GM21723 (cell line): ENCODE measurements around the gene MICAL2.

Source experiments
- ATAC-seq: cut with Tn5 transposase; IDR thresholded peaks from one replicate; pipeline ENCODE4 v1.9.1; 2021; ENCODE audit warnings: mild to moderate bottlenecking, moderate library complexity; ENCODE audit not compliant: unreplicated experiment

The MICAL2 gene

GRCh38 chr11:12114193-12115033, 4.0 kb downstream of the MICAL2 start:
- no peak for ATAC-seq

DNA sequence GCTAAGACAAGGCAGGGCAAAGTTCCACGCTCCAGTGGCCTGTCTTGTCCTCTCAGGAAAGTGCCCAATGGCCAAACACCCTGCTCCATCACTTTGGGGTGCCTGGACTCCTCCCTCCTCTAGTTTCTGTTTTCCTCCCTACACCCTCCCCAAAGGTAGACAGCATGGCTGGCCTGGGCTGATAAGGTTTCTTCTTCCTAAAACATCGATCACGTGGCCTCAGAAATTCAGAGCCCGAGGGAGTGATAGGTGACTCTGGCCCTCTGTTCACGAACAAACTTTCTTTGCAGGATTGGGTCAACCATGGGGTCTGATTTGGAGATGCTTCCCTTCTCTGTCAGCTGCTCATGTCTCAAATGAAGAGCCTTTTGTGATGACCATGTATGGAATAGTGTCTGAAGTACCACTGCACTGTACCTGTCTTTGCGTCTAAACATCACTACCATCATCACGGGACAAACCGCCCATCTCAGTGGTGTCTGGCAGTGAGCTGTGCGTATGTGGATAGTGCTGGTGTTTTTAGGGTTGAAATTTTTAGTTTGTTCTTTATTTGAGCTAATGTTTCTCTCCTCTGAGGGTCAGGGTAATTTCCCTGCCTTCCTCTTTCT, 6.1 kb downstream of the MICAL2 start:
- ATAC-seq, result no peak

- ATAC-seq, result no peak
These were observed 6.8 kb downstream of the MICAL2 start for GRCh38 chr11:12117200-12117599.

DNA sequence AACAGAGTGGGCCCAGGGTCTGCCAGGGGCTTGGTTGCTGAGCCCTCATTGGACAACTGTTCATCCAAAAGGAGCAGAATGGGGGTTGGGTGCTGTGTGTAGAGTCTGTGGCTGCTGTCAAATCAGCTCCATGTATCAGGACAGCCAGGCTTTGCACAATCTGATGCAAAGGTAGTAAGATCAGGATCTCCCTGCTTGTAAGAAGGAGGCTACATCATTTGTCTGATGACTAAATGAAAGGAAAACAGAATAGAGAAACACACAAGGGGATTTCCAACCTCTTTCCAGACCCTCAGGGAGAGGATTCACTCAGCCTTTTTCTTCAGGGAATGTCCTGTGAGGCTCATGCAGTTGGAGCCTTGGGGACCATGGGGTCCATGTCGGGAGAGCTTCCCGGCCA, 7.2 kb downstream of the MICAL2 start:
- ATAC-seq, result no peak

DNA sequence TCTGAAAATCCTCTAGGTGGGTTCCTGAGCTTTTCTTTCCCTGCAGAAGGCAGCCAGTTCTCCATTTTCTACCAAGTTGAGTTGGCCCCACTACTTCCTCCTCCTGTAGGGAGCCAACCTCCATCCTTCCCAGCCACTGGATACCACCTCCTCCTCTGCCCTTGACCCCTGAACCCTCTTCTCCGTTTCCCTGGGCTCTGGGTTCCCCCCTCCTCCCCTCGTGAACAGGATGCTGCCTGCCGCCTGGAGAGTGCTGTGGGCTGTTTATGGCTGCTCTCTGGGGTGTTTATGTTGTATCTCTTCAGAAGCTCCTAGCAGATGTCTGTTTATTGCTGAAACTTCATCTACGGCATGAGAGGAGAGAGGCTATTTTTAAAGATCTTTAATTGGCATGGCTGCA, 8.6 kb downstream of the MICAL2 start:
- no peak for ATAC-seq

GRCh38 chr11:12119502-12119901, 9.1 kb downstream of the MICAL2 start:
- ATAC-seq, result no peak

- no peak for ATAC-seq
These were observed 9.9 kb downstream of the MICAL2 start for GRCh38 chr11:12120031-12121008.

GRCh38 chr11:12121011-12121410, 10.6 kb downstream of the MICAL2 start:
- no peak for ATAC-seq

GRCh38 chr11:12121517-12121916, 11.1 kb downstream of the MICAL2 start:
- ATAC-seq, result no peak

GRCh38 chr11:12122083-12122482, 11.7 kb downstream of the MICAL2 start:
- ATAC-seq, result no peak

DNA sequence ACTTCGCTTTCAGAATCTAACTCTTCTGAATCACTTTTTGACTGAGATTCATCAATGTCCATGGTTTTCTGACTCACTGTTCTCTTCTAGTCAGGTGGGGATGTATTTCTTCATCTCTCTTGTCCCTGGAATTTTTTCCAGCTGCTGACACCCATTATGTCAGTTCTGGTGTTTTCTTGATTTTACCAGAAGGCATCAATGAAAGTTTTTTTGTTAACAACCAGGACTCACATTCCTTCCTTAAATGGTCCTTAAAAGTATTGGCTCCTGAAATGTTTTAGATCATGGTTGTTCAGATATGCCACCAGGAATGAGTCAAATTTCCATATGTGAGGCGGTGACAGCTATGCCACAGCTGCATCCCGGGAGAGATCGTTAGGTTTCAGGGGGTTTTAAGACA, 12.9 kb downstream of the MICAL2 start:
- no peak for ATAC-seq

DNA sequence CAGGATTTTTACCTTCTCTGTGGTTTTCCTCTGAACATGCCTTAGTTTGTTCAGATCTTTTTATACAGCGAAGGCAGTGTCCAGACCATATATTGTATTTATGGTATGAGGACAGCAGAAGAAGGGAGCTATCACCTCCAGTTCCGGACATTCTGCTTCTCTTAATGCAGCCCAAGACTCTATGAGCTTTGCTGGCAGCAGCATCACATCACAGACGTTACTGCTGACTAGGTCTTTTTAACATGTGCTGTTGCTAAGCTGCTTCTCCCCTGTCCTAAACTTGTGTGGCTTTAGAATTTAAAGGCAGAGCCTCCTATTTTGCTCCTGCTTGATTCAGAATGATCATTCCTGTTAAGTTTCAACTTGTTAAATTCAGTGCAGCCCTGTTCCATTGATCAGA, 13.4 kb downstream of the MICAL2 start:
- ATAC-seq, result no peak

DNA sequence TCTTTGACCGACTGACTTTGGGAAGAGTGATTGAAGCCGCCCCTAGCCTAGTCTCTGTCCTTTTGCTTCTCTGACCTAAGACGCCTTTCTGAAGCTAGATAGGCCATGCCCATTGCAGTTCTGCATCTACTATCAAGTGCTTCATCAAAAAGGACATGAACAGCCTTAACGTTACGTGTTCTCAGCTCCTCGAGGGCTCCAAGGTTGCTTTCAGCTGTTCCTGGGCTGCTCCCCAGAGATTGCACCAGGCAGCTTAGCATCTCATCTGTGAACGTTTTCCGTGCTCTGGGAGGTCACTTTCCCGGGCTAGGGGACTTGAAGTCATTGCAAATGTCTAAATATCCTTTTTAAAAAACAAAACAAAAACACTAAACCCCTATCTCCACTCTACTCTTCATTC, 13.9 kb downstream of the MICAL2 start:
- ATAC-seq, result no peak

DNA sequence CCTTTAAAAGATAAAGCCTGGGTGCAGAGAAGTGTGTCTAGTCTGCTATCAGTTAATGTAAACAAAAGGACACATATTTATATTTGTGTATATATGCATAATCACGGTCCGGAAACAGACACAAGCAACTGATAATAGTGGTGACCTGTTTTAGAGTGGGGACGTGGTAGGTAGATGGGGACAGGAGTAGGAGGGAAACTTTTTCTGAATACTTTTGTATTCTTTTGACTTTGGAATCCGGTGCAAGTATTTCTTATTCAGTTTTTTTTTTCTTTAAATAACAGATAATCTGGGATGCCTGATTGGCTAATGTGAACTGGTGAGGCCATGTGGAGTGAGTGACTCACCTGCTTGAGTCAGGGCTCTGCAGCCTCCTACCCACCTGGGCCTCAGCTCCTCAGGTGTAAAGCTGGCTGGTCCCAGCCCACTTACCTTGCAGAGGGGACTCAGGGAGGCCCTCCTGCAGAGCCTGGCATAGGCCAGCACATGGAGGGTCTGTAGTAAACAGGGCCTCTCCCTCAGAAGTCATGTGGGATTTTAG, 15.3 kb downstream of the MICAL2 start:
- no peak for ATAC-seq

DNA sequence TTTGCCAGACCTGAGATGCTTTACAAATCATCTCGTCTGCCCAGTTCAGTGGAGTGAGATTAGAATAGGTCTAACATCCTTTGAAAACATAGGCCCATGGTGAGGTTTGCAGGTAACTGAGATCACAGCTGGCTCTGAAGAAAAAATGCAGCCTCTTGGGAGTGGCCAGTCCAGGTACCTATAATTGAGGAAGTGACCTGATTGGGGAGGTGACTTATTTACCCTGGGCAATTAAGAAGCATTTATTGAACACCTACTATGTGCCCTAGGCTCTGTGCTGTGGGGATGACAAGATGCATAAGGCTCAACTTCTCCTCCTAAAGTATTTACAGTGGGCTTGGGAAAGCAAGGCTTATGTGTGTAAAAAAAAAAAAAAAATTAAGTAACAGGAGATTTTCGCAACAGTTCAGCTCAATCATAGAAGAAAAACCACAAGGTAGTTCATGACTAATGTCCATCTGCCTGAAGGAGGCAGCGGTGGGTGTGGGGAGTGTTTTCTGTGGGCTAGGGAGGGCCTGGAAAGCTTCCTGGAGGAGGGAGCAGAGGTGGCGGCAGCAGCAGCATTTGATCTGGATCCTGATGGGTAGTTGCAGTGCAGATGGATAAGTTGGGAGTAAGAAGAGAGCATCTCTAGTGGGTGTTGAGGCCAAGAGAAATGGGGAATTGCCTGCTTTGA, 16.1 kb downstream of the MICAL2 start:
- ATAC-seq, result no peak

GRCh38 chr11:12127206-12127898, 17.0 kb downstream of the MICAL2 start:
- ATAC-seq, result no peak

- ATAC-seq, result no peak
These were observed 17.9 kb downstream of the MICAL2 start for GRCh38 chr11:12128301-12128751.

DNA sequence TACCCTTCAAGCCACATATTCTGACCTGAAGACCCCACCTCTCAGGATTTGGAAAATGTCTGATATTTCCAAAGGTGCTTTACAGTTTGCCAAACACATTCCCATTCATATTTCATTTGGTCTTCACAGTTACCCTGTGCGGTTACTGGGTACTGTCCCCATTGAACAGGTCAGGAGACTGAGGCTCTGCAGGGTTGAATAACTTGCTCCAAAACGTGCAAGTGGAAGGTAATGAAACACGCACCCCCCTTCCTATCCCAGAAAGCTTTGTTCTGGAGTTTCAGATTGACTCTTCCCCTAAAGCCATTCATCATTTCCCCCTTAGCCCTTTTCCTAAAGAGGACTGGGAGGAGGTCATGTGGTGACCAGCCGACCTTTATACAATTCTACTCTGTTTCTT, 18.8 kb downstream of the MICAL2 start:
- ATAC-seq, result no peak

- no peak for ATAC-seq
These were observed 20.0 kb downstream of the MICAL2 start for GRCh38 chr11:12130180-12130980.
